WTC11 (cell line): ENCODE measurements around the gene GRIN3B. TPM values are rescaled to one million over a fixed set of nuclear protein-coding genes. Genes with fewer than 3 reads are reported as not detected.

Experiments used
- ATAC-seq: fragments of 200-7000 bp; cut with Tn5 transposase; 2 replicates; pipeline ENCODE4 v1.10.0; 2021; ENCODE audit warnings: mild to moderate bottlenecking, moderate library complexity
- CTCF ChIA-PET: fragments of 300-600 bp; sonication (Branson Sonifier 250); formaldehyde crosslinking; loops from one replicate; lab custom pipeline; 2021; ENCODE audit warnings: antibody characterized with exemption; lab: Charles Lee
- POLR2A ChIA-PET: fragments of 350-600 bp; sonication (Branson Sonifier 250); formaldehyde crosslinking; loops from one replicate; lab custom pipeline; 2021; ENCODE audit warnings: antibody characterized with exemption; lab: Charles Lee
- DNase-seq: peaks from one replicate; pipeline ENCODE4 v3.0.0; 2021; ENCODE audit warnings: low spot score
- H3K27ac Mint-ChIP-seq: 2 replicates; pipeline ENCODE4 v1.8.0; 2021; ENCODE audit warnings: mixed read lengths
- H3K27me3 Mint-ChIP-seq: 2 replicates; pipeline ENCODE4 v1.8.0; 2021; ENCODE audit warnings: low read depth, mild to moderate bottlenecking, moderate library complexity, mixed read lengths
- H3K36me3 Mint-ChIP-seq: 2 replicates; pipeline ENCODE4 v1.8.0; 2021; ENCODE audit warnings: mixed read lengths
- H3K4me1 Mint-ChIP-seq: 2 replicates; pipeline ENCODE4 v1.8.0; 2022; ENCODE audit warnings: mixed read lengths
- H3K4me3 Mint-ChIP-seq: 2 replicates; pipeline ENCODE4 v1.8.0; 2021; ENCODE audit warnings: mild to moderate bottlenecking, moderate library complexity, mixed read lengths
- H3K9me3 Mint-ChIP-seq: 2 replicates; pipeline ENCODE4 v1.8.0; 2021; ENCODE audit warnings: mixed read lengths
- CTCF ChIP-seq: fragments of 200-600 bp; IDR thresholded peaks from 2 replicates; pipeline ENCODE4 v1.8.0; 2022; ENCODE audit warnings: antibody characterized with exemption
- EMX1 ChIP-seq: fragments of 250-450 bp; sonication (Bioruptor Pico); IDR thresholded peaks from 2 replicates; pipeline ENCODE4 v1.8.0; 2021; ENCODE audit warnings: mild to moderate bottlenecking
- FOXJ3 ChIP-seq: sonication (generic); formaldehyde crosslinking; IDR thresholded peaks from 2 replicates; pipeline ENCODE4 v1.9.0; 2021; ENCODE audit warnings: missing genetic modification reagents, mild to moderate bottlenecking, borderline replicate concordance
- MYBL2 ChIP-seq: sonication (generic); formaldehyde crosslinking; IDR thresholded peaks from 2 replicates; pipeline ENCODE4 v1.8.1; 2023; ENCODE audit warnings: mild to moderate bottlenecking, moderate library complexity, missing genetic modification reagents
- RORB ChIP-seq: fragments of 250-450 bp; sonication (Bioruptor Pico); IDR thresholded peaks from 2 replicates; pipeline ENCODE4 v1.9.0; 2021; ENCODE audit warnings: mild to moderate bottlenecking
- TEAD1 ChIP-seq: sonication (generic); formaldehyde crosslinking; IDR thresholded peaks from 2 replicates; pipeline ENCODE4 v1.8.0; 2022; ENCODE audit warnings: mild to moderate bottlenecking, missing genetic modification reagents
- ZNF138 ChIP-seq: sonication (generic); formaldehyde crosslinking; conservative IDR thresholded peaks from 2 replicates; pipeline ENCODE4 v1.8.1; 2022; ENCODE audit warnings: mild to moderate bottlenecking, moderate library complexity, missing genetic modification reagents
- ZNF396 ChIP-seq: fragments of 250-450 bp; sonication (Bioruptor Pico); IDR thresholded peaks from 2 replicates; pipeline ENCODE4 v1.8.0; 2021; ENCODE audit warnings: mild to moderate bottlenecking, moderate library complexity, borderline replicate concordance
- ZNF423 ChIP-seq: fragments of 250-450 bp; sonication (Bioruptor Pico); IDR thresholded peaks from 2 replicates; pipeline ENCODE4 v2.1.2; 2022; ENCODE audit warnings: mild to moderate bottlenecking, moderate library complexity
- total RNA-seq: library from RNA; stranded (reverse); gene quantifications from 3 replicates; pipeline ENCODE4 v1.2.3, GENCODE V29; 2021
- TF ChIP-seq, protein P1 (sequence below): sonication (generic); formaldehyde crosslinking; IDR thresholded peaks from 2 replicates; pipeline ENCODE4 v1.8.0; 2022; ENCODE audit warnings: mild to moderate bottlenecking, missing genetic modification reagents
- TF ChIP-seq, protein P2 (sequence below): fragments of 250-450 bp; sonication (Bioruptor Pico); IDR thresholded peaks from 2 replicates; pipeline ENCODE4 v2.1.2; 2022; ENCODE audit warnings: mild to moderate bottlenecking, moderate library complexity
- TF ChIP-seq, protein P3 (sequence below): fragments of 250-450 bp; sonication (Bioruptor Pico); IDR thresholded peaks from 2 replicates; pipeline ENCODE4 v1.9.0; 2021; ENCODE audit warnings: mild to moderate bottlenecking, borderline replicate concordance
- TF ChIP-seq, protein P4 (sequence below): sonication (generic); formaldehyde crosslinking; IDR thresholded peaks from 2 replicates; pipeline ENCODE4 v1.8.0; 2023; ENCODE audit warnings: mild to moderate bottlenecking, missing genetic modification reagents
- TF ChIP-seq, protein P5 (sequence below): sonication (generic); formaldehyde crosslinking; IDR thresholded peaks from 2 replicates; pipeline ENCODE4 v1.8.1; 2022; ENCODE audit warnings: missing genetic modification reagents, borderline replicate concordance
- TF ChIP-seq, protein P6 (sequence below): sonication (generic); formaldehyde crosslinking; IDR thresholded peaks from 2 replicates; pipeline ENCODE4 v1.8.1; 2023; ENCODE audit warnings: mild to moderate bottlenecking, missing genetic modification reagents, borderline replicate concordance

GRIN3B gene
- total RNA-seq, 1 experiment from 2014 or later = 1.9 TPM

DNA sequence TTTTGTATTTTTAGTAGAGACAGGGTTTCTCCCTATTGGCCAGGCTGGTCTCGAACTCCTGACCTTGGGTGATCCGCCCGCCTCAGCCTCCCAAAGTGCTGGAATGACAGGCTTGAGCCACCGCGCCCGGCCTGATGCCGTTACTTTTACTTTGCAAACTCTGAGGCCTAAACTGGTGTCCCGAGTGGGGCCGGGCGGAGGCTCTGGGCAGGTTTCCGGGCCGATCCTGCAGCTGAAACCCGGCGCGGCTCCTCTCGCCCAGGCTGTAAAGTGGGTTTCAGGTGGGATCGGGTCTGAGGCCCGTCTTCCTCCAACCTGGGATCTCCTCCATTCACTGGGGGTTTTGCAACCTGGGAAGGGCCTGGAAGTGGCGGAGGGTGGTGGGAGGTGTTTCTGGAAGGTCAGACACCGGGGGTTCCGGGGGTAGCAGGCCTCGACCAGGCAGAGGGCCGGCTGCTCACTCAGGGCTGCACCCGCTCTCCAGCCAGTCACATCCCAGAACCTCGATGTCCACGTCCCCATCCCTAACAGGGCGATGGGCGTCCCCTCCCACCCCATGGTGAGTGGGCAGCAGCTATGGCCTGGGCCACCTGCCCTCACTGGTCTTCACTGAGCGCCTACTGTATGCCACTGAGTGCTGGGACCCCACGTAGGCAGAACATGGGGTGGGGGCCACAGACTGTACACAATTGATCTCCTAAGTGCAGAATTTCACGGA lies 37.4 kb upstream of the GRIN3B start (continued):
- TF ChIP-seq, protein P1, sequence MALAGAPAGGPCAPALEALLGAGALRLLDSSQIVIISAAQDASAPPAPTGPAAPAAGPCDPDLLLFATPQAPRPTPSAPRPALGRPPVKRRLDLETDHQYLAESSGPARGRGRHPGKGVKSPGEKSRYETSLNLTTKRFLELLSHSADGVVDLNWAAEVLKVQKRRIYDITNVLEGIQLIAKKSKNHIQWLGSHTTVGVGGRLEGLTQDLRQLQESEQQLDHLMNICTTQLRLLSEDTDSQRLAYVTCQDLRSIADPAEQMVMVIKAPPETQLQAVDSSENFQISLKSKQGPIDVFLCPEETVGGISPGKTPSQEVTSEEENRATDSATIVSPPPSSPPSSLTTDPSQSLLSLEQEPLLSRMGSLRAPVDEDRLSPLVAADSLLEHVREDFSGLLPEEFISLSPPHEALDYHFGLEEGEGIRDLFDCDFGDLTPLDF (CRISPR knock-in tag) = no peak
- no peak for TF ChIP-seq RORB (CRISPR knock-in tag)
- TF ChIP-seq, protein P2, sequence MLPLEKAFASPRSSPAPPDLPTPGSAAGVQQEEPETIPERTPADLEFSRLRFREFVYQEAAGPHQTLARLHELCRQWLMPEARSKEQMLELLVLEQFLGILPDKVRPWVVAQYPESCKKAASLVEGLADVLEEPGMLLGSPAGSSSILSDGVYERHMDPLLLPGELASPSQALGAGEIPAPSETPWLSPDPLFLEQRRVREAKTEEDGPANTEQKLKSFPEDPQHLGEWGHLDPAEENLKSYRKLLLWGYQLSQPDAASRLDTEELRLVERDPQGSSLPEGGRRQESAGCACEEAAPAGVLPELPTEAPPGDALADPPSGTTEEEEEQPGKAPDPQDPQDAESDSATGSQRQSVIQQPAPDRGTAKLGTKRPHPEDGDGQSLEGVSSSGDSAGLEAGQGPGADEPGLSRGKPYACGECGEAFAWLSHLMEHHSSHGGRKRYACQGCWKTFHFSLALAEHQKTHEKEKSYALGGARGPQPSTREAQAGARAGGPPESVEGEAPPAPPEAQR = no peak

DNA sequence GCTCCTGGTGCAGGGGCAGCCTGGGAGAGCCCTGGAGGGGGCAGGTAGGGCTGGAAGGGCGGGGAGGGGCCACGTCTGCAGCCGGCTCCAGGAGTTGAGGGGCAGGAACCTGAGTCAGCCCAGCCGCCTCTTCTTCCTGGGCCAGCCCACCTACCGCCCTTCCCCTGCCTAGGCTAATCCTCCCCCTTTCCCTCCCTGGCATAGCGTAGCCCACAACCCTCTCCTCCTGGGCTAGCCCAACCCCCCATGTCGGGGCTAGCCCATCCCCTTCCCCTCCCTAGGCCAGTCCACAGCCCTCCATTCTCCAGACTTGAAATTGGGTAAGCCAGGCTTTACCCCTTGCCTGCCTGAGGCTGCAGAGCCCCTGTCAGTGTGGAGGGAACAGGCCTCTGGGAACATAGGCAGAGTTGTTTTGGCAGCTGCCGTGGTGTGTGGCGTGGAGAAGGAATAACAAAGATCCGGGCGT lies 36.7 kb upstream of the GRIN3B start:
- ChIA-PET POLR2A (interaction anchor here (0.6 kb wide), 1 partner anchor 272 kb away, joined by 7 read pairs; no protein-coding TSS in a partner anchor), CTCF (no interaction called here)
- H3K9me3 Mint-ChIP-seq = peaks cover 16% of the 10 kb centered on the region
- 0 out of 2 replicates have a peak overlapping the region, but pooled peaks have one; percentile 51 for H3K27ac Mint-ChIP-seq
- DNase-seq = no peak
- no peaks in the 10 kb centered on the region for H3K27me3 Mint-ChIP-seq
- peaks cover 54% of the 10 kb centered on the region for H3K36me3 Mint-ChIP-seq
- no peak overlapping the region for H3K4me3 Mint-ChIP-seq
- peaks cover 14% of the 10 kb centered on the region for H3K4me1 Mint-ChIP-seq
- peak; percentile 69 for ATAC-seq
- no peak for TF ChIP-seq MYBL2
- no peak for TF ChIP-seq ZNF423
- no peak for TF ChIP-seq ZNF396
- no peak for TF ChIP-seq EMX1
- TF ChIP-seq, protein P3, sequence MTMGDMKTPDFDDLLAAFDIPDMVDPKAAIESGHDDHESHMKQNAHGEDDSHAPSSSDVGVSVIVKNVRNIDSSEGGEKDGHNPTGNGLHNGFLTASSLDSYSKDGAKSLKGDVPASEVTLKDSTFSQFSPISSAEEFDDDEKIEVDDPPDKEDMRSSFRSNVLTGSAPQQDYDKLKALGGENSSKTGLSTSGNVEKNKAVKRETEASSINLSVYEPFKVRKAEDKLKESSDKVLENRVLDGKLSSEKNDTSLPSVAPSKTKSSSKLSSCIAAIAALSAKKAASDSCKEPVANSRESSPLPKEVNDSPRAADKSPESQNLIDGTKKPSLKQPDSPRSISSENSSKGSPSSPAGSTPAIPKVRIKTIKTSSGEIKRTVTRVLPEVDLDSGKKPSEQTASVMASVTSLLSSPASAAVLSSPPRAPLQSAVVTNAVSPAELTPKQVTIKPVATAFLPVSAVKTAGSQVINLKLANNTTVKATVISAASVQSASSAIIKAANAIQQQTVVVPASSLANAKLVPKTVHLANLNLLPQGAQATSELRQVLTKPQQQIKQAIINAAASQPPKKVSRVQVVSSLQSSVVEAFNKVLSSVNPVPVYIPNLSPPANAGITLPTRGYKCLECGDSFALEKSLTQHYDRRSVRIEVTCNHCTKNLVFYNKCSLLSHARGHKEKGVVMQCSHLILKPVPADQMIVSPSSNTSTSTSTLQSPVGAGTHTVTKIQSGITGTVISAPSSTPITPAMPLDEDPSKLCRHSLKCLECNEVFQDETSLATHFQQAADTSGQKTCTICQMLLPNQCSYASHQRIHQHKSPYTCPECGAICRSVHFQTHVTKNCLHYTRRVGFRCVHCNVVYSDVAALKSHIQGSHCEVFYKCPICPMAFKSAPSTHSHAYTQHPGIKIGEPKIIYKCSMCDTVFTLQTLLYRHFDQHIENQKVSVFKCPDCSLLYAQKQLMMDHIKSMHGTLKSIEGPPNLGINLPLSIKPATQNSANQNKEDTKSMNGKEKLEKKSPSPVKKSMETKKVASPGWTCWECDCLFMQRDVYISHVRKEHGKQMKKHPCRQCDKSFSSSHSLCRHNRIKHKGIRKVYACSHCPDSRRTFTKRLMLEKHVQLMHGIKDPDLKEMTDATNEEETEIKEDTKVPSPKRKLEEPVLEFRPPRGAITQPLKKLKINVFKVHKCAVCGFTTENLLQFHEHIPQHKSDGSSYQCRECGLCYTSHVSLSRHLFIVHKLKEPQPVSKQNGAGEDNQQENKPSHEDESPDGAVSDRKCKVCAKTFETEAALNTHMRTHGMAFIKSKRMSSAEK (CRISPR knock-in tag) = no peak
- TF ChIP-seq, protein P4, sequence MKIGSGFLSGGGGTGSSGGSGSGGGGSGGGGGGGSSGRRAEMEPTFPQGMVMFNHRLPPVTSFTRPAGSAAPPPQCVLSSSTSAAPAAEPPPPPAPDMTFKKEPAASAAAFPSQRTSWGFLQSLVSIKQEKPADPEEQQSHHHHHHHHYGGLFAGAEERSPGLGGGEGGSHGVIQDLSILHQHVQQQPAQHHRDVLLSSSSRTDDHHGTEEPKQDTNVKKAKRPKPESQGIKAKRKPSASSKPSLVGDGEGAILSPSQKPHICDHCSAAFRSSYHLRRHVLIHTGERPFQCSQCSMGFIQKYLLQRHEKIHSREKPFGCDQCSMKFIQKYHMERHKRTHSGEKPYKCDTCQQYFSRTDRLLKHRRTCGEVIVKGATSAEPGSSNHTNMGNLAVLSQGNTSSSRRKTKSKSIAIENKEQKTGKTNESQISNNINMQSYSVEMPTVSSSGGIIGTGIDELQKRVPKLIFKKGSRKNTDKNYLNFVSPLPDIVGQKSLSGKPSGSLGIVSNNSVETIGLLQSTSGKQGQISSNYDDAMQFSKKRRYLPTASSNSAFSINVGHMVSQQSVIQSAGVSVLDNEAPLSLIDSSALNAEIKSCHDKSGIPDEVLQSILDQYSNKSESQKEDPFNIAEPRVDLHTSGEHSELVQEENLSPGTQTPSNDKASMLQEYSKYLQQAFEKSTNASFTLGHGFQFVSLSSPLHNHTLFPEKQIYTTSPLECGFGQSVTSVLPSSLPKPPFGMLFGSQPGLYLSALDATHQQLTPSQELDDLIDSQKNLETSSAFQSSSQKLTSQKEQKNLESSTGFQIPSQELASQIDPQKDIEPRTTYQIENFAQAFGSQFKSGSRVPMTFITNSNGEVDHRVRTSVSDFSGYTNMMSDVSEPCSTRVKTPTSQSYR = no peak
- TF ChIP-seq FOXJ3 (CRISPR knock-in tag) = no peak
- TF ChIP-seq CTCF = no peak
- TF ChIP-seq, protein P5, sequence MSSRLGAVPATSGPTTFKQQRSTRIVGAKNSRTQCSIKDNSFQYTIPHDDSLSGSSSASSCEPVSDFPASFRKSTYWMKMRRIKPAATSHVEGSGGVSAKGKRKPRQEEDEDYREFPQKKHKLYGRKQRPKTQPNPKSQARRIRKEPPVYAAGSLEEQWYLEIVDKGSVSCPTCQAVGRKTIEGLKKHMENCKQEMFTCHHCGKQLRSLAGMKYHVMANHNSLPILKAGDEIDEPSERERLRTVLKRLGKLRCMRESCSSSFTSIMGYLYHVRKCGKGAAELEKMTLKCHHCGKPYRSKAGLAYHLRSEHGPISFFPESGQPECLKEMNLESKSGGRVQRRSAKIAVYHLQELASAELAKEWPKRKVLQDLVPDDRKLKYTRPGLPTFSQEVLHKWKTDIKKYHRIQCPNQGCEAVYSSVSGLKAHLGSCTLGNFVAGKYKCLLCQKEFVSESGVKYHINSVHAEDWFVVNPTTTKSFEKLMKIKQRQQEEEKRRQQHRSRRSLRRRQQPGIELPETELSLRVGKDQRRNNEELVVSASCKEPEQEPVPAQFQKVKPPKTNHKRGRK (CRISPR knock-in tag) = no peak
- no peak for TF ChIP-seq ZNF138 (CRISPR knock-in tag)
- TF ChIP-seq, protein P6, sequence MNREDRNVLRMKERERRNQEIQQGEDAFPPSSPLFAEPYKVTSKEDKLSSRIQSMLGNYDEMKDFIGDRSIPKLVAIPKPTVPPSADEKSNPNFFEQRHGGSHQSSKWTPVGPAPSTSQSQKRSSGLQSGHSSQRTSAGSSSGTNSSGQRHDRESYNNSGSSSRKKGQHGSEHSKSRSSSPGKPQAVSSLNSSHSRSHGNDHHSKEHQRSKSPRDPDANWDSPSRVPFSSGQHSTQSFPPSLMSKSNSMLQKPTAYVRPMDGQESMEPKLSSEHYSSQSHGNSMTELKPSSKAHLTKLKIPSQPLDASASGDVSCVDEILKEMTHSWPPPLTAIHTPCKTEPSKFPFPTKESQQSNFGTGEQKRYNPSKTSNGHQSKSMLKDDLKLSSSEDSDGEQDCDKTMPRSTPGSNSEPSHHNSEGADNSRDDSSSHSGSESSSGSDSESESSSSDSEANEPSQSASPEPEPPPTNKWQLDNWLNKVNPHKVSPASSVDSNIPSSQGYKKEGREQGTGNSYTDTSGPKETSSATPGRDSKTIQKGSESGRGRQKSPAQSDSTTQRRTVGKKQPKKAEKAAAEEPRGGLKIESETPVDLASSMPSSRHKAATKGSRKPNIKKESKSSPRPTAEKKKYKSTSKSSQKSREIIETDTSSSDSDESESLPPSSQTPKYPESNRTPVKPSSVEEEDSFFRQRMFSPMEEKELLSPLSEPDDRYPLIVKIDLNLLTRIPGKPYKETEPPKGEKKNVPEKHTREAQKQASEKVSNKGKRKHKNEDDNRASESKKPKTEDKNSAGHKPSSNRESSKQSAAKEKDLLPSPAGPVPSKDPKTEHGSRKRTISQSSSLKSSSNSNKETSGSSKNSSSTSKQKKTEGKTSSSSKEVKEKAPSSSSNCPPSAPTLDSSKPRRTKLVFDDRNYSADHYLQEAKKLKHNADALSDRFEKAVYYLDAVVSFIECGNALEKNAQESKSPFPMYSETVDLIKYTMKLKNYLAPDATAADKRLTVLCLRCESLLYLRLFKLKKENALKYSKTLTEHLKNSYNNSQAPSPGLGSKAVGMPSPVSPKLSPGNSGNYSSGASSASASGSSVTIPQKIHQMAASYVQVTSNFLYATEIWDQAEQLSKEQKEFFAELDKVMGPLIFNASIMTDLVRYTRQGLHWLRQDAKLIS = no peak
- TF ChIP-seq TEAD1 = no peak
